ENCODE data around the gene ARHGEF11.

Gene ARHGEF11

DNA sequence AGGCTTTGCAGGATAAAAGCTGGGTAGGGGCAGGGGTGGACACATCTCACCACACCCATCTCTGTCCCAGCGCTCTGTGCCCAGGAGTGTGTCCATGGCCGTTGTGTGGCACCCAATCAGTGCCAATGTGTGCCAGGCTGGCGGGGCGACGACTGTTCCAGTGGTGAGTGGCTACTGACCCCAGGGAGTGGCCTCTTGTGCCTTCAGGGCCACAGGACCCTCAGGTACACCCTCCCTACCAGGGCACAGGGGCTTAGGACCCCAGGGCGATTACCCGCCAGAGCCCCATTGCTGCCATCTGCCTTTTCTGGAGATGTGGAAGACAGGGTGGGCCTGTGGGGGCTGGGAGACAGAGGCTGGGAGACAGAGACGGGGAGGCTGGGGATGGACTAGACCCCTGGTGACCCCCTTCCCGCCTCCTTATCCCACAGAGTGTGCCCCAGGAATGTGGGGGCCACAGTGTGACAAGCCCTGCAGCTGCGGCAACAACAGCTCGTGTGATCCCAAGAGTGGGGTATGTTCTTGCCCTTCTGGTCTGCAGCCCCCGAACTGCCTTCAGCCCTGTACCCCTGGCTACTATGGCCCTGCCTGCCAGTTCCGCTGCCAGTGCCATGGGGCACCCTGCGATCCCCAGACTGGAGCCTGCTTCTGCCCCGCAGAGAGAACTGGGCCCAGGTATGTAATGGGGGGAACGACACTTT, 139.2 kb downstream of the ARHGEF11 start:
- DNase-seq, result no peak

DNA sequence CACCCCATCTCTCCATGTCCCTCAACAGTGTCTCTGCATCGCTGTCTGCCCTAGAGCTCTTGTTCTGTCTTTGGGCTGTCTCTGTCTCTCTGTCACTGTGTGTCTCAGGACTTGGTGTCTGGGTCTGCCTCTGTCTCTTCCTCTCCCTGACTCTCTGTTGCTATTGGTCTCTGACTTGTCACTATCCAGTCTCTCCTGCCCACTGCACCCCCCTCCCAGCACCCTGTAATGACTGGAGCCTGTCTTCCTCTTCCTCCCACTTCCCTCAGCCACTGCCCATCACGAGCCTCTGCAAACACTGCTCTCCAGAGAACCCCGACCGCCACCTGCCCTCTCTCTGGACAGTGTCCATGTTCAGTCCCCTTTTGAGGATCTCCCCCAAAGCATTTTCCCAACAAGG, 139.9 kb downstream of the ARHGEF11 start:
- DNase-seq, result no peak

- DNase-seq, result no peak
Observed at GRCh38 chr1:156905176-156905575, 140.4 kb downstream of the ARHGEF11 start.

GRCh38 chr1:156904187-156904959, 141.2 kb downstream of the ARHGEF11 start:
- no peak for DNase-seq

DNA sequence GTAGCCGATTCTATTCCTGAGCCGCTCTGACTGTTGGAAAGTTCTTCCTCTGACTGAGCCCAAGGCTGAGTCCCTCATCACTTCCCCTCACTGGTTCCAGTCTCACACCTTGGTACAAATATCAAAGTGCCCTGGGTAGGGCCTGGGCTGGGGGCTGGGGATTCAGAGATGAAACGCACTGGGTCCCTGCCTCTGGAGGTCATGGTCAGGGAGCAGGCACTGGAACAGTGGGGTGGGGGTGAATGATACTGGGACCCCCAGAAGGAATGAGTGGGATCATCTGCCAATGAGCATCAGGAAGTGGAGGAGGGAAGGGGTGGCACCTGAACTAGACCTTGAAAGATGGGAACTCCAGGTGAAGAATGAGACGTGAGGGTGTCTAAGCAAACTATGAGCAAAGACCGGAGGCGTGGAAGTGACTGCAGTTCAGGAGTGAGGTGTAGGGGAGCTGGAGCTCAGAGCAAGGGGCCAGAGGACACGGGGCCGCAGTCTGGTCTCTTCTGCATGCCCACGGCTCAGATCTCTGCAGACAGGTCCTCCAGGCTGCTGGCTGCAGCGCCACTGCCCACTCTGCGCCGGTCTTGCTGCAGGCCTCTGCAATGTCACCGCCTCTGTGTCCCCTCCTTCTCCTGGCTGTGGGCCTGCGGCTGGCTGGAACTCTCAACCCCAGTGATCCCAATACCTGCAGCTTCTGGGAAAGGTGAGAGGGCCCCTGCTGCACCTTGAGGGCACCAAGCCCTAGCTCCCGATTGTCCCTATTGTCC, 142.0 kb downstream of the ARHGEF11 start:
- DNase-seq, result no peak

DNA sequence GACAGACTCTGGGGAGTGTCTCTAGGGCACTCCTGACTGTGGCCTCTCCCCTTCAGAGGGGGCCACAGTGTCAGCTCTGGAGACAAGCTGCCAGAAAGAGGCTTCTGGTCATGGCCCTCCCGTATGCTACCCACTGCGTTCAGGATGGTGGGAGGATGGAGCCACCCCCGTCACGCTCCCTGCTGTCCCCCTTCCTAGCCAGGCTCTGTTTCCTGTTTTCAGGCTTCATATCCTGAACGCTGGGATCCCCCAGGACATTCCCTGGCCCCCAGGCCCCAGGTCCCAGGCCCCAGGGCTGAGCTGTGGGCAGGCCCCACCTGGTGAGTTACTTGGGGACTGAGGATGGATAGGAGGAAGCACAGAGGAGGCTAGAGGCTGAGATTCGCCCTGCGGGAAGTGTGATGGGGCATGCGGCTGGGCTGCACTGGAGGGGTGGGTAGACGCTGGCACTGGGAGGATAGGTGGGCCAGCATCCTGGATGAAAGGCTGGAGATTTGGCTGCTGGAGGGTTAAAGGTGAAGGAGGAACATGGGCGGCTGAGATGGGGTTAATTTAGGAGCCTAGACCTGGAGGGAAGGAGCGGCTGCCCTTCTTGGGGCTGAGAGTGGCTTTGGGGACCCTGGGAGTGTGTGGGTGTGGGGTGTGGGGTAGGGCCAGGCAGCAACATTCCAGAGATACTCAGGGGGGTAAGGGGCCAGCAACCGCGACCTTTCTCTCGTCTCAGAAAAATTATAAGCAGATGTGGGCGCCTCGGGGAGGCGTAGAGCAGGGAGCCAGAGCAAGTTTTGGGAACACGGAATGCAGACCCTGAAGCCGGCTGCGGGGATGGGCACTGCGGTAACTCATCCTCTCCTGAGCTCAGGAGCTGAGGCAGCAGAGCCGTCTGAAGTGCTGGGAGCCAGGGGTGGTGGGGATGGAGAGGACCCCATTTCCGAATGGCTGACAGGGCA, 143.3 kb downstream of the ARHGEF11 start:
- DNase-seq, result no peak

- DNase-seq, result no peak
Observed at GRCh38 chr1:156901590-156901900, 144.0 kb downstream of the ARHGEF11 start.

DNA sequence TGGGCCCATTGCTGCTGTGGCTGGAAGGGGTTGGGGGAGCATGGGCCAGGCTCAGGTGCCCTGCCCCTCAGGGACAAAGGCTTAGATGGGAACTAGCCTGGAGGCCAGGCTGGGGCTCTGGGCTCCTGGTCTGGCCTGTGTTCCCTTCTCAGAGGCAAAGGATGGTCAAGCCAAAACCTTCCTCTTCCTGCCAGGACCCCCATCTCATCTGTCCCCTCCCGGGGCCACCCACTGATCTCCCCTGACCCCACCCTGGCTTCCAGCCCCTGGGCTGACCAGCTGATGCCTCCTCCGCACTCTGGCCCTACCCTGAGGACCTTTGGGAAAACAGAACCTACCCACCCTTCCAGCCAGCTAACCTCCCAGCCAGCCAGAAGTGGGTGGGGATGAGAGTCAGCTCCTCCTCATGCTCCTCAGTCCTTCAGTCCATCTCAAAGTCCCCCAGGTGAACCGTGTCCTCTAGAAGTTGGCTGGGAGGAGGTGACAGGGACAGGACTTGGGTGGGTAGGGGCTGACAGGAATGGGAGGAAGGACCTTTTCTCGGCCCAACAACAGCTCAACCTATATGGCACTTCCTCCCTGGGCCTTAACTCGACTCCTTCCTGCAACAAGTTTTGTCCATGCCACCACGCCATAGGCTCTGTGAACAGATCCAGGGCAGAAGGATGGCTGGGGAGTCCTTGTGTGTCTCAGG, 144.5 kb downstream of the ARHGEF11 start:
- DNase-seq, result no peak

DNA sequence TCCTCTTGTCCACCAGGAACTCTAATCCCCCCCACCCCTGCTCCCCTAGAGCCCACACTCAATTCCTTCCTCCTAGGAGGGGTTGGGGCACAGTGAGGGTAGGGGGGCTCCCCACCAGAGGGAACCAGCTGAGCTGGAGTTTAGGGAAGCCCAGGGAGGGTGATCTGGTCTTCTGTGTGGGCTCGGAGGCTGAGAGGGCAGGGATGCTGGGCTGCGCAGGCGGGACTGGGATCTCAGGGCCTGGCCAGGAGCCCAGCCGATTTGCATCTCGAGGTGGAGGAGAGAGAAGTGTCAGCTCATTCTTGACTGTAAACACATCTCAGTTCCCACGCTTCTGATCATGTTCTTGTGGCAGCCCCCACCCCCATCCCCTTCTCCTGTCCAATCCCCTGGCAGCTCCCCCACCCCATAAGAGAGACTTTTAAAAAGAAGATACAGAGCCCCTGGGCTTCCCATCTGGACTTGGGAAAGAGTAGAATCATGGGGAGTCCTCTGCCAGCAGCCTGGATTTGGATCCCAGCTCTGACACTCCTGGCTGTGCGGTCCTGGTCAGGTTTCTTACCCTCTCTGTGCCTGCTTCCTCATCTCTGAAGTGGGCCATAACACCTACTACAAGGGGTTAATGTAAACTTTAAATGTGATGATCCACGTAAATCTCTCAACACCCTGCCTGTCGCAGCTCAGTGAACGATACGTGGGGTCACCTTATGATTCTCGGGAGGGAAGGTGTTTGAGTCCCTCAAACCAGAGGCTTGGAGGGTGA, 145.4 kb downstream of the ARHGEF11 start:
- DNase-seq, result no peak

- no peak for DNase-seq
Observed at GRCh38 chr1:156898971-156899664, 146.4 kb downstream of the ARHGEF11 start.

- no peak for DNase-seq
Observed at GRCh38 chr1:156898161-156898566, 147.4 kb downstream of the ARHGEF11 start.

DNA sequence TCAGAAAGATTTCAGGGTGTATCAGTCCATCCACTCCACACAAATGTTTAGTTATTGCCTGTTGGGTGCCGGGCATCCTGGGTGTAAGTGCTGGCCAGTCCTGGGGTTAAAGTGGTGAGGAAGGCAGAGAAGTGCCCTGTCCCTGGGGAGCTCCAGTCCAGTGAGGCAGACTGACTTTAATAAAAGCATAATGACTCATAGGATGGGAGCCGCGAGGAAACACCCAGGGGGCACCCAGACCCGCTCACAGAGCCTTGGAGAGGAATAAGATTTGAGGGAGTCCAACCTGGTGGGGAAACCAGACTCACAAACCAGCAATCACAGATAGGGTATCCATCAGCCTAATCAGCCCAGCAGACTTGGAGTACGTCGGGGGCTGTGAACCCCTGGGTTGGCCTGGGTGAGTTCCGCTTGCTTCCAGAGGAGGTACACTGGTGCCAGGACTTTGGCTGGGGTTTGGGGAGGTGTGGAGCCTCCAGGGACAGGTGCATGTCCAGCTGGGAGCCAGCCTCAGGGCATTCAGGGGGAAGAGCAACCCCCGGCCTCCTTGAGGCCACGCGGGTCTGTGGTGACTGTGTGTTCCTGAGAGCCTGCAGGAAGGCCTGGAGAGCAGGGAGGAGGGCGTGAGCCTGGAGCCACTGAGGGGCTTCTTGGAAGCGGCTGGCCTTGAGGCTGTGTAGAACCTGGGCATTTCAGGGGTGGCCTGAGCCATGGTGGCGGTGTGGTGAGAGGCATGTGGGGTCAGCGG, 148.3 kb downstream of the ARHGEF11 start:
- DNase-seq, result no peak

GRCh38 chr1:156896490-156897033, 149.0 kb downstream of the ARHGEF11 start:
- no peak for DNase-seq

DNA sequence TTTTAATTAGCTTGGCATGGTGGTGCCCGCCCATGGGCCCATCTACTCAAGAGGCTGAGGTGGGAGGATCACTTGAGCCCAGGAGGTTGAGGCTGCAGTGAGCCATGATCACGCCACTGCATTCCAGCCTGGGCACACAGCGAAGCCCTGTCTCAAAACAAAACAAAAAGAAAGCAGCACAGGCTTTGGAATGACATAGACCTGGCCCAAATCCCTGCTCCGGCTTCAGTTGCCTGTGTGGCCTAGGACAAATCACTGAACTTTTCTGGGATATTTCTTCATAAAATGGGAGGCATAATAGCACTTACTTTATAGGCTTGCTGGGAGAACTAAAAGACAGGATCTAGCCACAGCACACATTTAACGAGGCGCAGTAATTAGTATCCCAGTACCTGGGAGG, 149.6 kb downstream of the ARHGEF11 start:
- DNase-seq, result no peak

DNA sequence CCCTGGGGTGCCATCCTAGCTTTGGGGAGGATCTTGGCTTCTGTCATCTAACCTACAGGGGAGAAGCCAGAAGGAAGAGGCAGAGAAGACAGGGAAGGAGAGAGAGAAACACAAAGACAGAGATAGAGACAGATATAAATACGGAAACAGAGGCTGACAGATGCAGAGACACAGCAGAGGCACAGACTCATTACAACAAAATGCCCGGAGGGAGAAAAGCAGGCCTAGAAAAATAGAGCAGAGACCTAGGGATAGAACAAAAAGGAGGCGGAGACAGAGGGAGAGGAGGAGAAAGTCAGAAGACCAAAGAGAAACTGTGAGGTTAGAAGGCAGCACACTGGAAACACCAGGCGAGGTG, 150.1 kb downstream of the ARHGEF11 start:
- no peak for DNase-seq

GRCh38 chr1:156894711-156895454, 150.7 kb downstream of the ARHGEF11 start:
- DNase-seq, result no peak

GRCh38 chr1:156894001-156894400, 151.5 kb downstream of the ARHGEF11 start:
- no peak for DNase-seq

DNA sequence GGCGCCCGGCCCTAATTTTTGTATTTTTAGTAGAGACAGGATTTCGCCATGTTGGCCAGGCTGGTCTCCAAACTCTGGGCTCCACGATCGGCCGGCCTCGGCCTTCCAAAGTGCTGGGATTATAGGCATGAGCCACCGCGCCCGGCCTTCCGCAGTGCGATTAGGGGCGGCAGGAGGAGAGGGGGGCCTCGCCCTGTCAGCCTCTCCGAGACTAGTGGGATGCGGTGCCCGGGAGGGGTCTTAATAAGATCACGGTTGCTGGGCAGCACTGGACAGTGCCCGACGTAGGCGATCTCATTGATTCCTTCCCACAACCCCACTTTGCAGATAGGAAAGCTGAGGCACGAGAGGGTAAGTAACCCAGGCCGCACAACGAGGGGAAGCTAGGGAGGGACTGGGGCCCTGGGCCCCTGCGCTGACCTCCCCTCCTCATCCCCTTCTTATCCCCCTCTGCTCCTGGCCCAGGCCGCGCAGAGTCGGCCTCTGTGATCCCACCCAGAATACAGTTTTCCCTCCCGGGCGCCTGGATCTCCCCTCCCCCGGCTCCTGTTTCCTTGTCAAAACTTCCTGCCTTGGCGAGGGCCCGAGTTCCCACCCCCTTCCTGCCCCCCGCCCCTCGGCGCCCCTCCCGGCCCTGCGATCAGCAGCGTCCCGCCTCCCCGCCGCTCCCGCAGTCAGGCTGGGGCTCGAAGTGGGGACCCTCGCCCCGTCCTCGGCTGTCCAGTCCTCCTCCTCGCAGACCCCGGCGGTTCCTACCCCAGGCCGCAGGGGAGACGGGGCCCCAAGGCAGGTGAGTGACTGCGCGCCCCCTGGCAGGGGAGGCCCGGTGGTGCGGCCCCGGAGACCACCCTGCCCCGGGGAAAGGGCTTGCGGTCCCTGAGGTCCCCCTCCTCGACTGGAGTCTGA, 152.2 kb downstream of the ARHGEF11 start, which contains the start of gene PEAR1:
Gene PEAR1, plus strand, starts transcription at position 671 of the 906 bp plus-strand sequence. CDS start 10,209 bp downstream, outside the sequence.
- DNase-seq, result no peak

All from NCI-H748 treated with DMSO at 0.1 percent for 48 hours (cell line).